Liver (tissue), 9 donors: ENCODE measurements around the gene GRIN3B. TPM values are rescaled to one million over a fixed set of nuclear protein-coding genes. Genes with fewer than 3 reads are reported as not detected.

Source experiments
- DNase-seq: peaks from one replicate; pipeline ENCODE4 v3.0.0-alpha.2; 2017; ENCODE audit warnings: low spot score
- H3K27ac ChIP-seq, 2 donors: one replicate each; pipeline ENCODE4 v1.7.0; 2013; ENCODE audit warnings: inconsistent platforms in 2 of 2, low read length in 2 of 2, control low read depth in 1 of 2, low read depth in 1 of 2, mild to moderate bottlenecking in 1 of 2
- H3K27me3 ChIP-seq, 4 donors: one replicate each; pipeline versions ENCODE4 v1.6.1 to v1.7.0; 2013; ENCODE audit warnings: low read length in 3 of 4, inconsistent platforms in 1 of 4, mild to moderate bottlenecking in 1 of 4, moderate library complexity in 1 of 4; ENCODE audit not compliant: control insufficient read depth in 4 of 4, insufficient read depth in 4 of 4
- H3K36me3 ChIP-seq, 4 donors: one replicate each; pipeline versions ENCODE4 v1.6.1 to v1.7.0; 2013; ENCODE audit warnings: low read length in 3 of 4, mild to moderate bottlenecking in 3 of 4, low read depth in 1 of 4, moderate library complexity in 1 of 4; ENCODE audit not compliant: control insufficient read depth in 4 of 4, insufficient read depth in 3 of 4
- H3K4me1 ChIP-seq, 4 donors: one replicate each; pipeline versions ENCODE4 v1.6.1 to v1.7.0; 2013; ENCODE audit warnings: low read length in 3 of 4, mild to moderate bottlenecking in 3 of 4, moderate library complexity in 1 of 4; ENCODE audit not compliant: control insufficient read depth in 4 of 4, insufficient read depth in 4 of 4
- H3K4me3 ChIP-seq, 3 donors: one replicate each; pipeline versions ENCODE4 v1.6.1 to v1.7.0; 2013; ENCODE audit warnings: low read length in 3 of 3, control low read depth in 1 of 3, low read depth in 1 of 3, mild to moderate bottlenecking in 1 of 3
- H3K9ac ChIP-seq, 2 donors: one replicate each; pipeline ENCODE4 v1.7.0; 2013; ENCODE audit warnings: low read length in 2 of 2, mild to moderate bottlenecking in 2 of 2, moderate library complexity in 2 of 2, control low read depth in 1 of 2, low read depth in 1 of 2
- H3K9me3 ChIP-seq, 4 donors: one replicate each; pipeline versions ENCODE4 v1.6.1 to v1.7.0; 2013; ENCODE audit warnings: low read length in 3 of 4; ENCODE audit not compliant: control insufficient read depth in 4 of 4
- ATF3 ChIP-seq: IDR thresholded peaks from 2 replicates; pipeline ENCODE4 v1.6.1; 2016; ENCODE audit warnings: antibody characterized with exemption
- CTCF ChIP-seq: fragments of 150-350 bp; IDR thresholded peaks from 2 replicates; pipeline ENCODE4 v1.5.1; 2017; ENCODE audit warnings: improper control_type of control experiment, low read depth, low read length; ENCODE audit not compliant: missing input control
- EGR1 ChIP-seq, 2 donors: IDR thresholded peaks; 2 replicates each; pipeline ENCODE4 v1.6.1; 2016 to 2018; ENCODE audit warnings: antibody characterized with exemption in 2 of 2, low read depth in 2 of 2
- FOXA1 ChIP-seq: IDR thresholded peaks from 2 replicates; pipeline ENCODE4 v1.6.1; 2016; ENCODE audit warnings: antibody characterized with exemption
- FOXA2 ChIP-seq: IDR thresholded peaks from 2 replicates; pipeline ENCODE4 v1.6.1; 2016; ENCODE audit warnings: antibody characterized with exemption
- GABPA ChIP-seq, 2 donors: IDR thresholded peaks in 1 of 2; conservative IDR thresholded peaks in 1 of 2; 2 replicates each; pipeline ENCODE4 v1.6.1; 2016; ENCODE audit warnings: antibody characterized with exemption in 2 of 2, mild to moderate bottlenecking in 1 of 2, moderate library complexity in 1 of 2
- HNF4A ChIP-seq, 2 donors: conservative IDR thresholded peaks; 2 replicates each; pipeline ENCODE4 v1.6.1; 2016; ENCODE audit warnings: antibody characterized with exemption in 2 of 2, mild to moderate bottlenecking in 2 of 2
- HNF4G ChIP-seq: IDR thresholded peaks from 2 replicates; pipeline ENCODE4 v1.6.1; 2016; ENCODE audit warnings: antibody characterized with exemption
- JUND ChIP-seq, 2 donors: IDR thresholded peaks; 2 replicates each; pipeline ENCODE4 v1.6.1; 2016; ENCODE audit warnings: antibody characterized with exemption in 2 of 2
- MAX ChIP-seq: IDR thresholded peaks from 2 replicates; pipeline ENCODE4 v1.6.1; 2016; ENCODE audit warnings: antibody characterized with exemption
- NR2F2 ChIP-seq: IDR thresholded peaks from 2 replicates; pipeline ENCODE4 v1.6.1; 2016; ENCODE audit warnings: antibody characterized with exemption
- RAD21 ChIP-seq, 2 donors: IDR thresholded peaks; 2 replicates each; pipeline ENCODE4 v1.6.1; 2016; ENCODE audit warnings: antibody characterized with exemption in 2 of 2, mild to moderate bottlenecking in 2 of 2
- RXRA ChIP-seq, 2 donors: IDR thresholded peaks; 2 replicates each; pipeline ENCODE4 v1.6.1; 2017 to 2018; ENCODE audit warnings: antibody characterized with exemption in 2 of 2, mild to moderate bottlenecking in 1 of 2
- TAF1 ChIP-seq: conservative IDR thresholded peaks from 2 replicates; pipeline ENCODE4 v1.6.1; 2016; ENCODE audit warnings: antibody characterized with exemption, mild to moderate bottlenecking
- YY1 ChIP-seq: IDR thresholded peaks from 2 replicates; pipeline ENCODE4 v1.6.1; 2016; ENCODE audit warnings: antibody characterized with exemption, mild to moderate bottlenecking
- ZBTB33 ChIP-seq: IDR thresholded peaks from 2 replicates; pipeline ENCODE4 v1.6.1; 2016; ENCODE audit warnings: antibody characterized with exemption
- WGBS: extraction: QIAGEN DNeasy Blood & Tissue Kit; methylation state at CpG from one replicate; pipeline ENCODE4 v1.1.7; 2013; 5-methylcytosine and 5-hydroxymethylcytosine counted together
- polyA plus RNA-seq, 2 donors: library from polyadenylated mRNA; stranded (reverse) in 1 of 2; unstranded in 1 of 2; fragments of 200-250 nt in 1 of 2; fragments of >200 nt in 1 of 2; fragmentation: Nextera tagmentation in 1 of 2; extraction: Ambion mirVana in 1 of 2; gene quantifications; one replicate each; pipeline versions ENCODE4 v1.2.1 to v1.2.3, GENCODE V29; 2013 to 2015
- total RNA-seq, 2 donors: library from RNA; depleted of rRNA; stranded (reverse); fragments of >200 nt; gene quantifications; one replicate each; pipeline ENCODE4 v1.2.3, GENCODE V29; 2014
- donor health status: healthy.
- donor health status: healthy.
- donor health status: healthy.
- donor health status: healthy.
- donor health status: healthy.

Gene GRIN3B
- total and polyA plus RNA-seq, 4 donors = 0.05 TPM; not detected in 3

GRCh38 chr19:1050989-1051788, 51.0 kb downstream of the GRIN3B start (continued):
- TF ChIP-seq CTCF (no peak), ZBTB33 (no peak), ATF3 (no peak)

GRCh38 chr19:1051791-1052190, 51.6 kb downstream of the GRIN3B start:
- Histone ChIP-seq H3K9ac (no peak overlapping the region), H3K27me3 (no peaks in the 10 kb centered on the region), H3K36me3 (peaks cover 0 to 2% (median 0%) of the 10 kb centered on the region in 4 donors), H3K9me3 (peaks cover 0 to under 1% (median 0%) of the 10 kb centered on the region in 4 donors), H3K4me1 (peaks cover 0 to 2% (median 0%) of the 10 kb centered on the region in 4 donors), H3K4me3 (no peak overlapping the region), H3K27ac (no peak overlapping the region)
- TF ChIP-seq NR2F2 (no peak), YY1 (no peak), MAX (no peak), HNF4G (no peak)
- DNase-seq = no peak
- WGBS = 91% methylated on average over 17 of the region's 17 CpGs

GRCh38 chr19:1052349-1052975, 52.2 kb downstream of the GRIN3B start:
- TF ChIP-seq RAD21 (IDR thresholded peaks at IDR 0.05) = no peak
- TF ChIP-seq TAF1 = no peak
- no peak for TF ChIP-seq EGR1 (IDR thresholded peaks at IDR 0.05; ENCODE audit: low read depth in 2 of 2)
- no peak for TF ChIP-seq RXRA (IDR thresholded peaks at IDR 0.05)
- TF ChIP-seq CTCF = no peak
- TF ChIP-seq FOXA1 = no peak
- TF ChIP-seq HNF4G = no peak
- TF ChIP-seq NR2F2 = no peak
- no peak for TF ChIP-seq GABPA (IDR thresholded peaks at IDR 0.05 in 1 of 2, conservative IDR thresholded peaks at IDR 0.05 in 1 of 2)
- TF ChIP-seq ATF3 = no peak
- no peak for TF ChIP-seq HNF4A (conservative IDR thresholded peaks at IDR 0.05)
- no peak for TF ChIP-seq JUND (IDR thresholded peaks at IDR 0.05)
- TF ChIP-seq ZBTB33 = no peak
- TF ChIP-seq FOXA2 = no peak
- H3K36me3 ChIP-seq = no peaks in the 10 kb centered on the region
- no peak overlapping the region for H3K27ac ChIP-seq
- H3K4me3 ChIP-seq = no peak overlapping the region
- DNase-seq = no peak
- WGBS = 92% methylated on average over 5 of the region's 5 CpGs
- no peaks in the 10 kb centered on the region for H3K27me3 ChIP-seq
- H3K9me3 ChIP-seq = peaks cover 0 to 6% (median 0%) of the 10 kb centered on the region in 4 donors
- no peak overlapping the region for H3K9ac ChIP-seq
- no peaks in the 10 kb centered on the region for H3K4me1 ChIP-seq
